Skeletal muscle satellite cell (primary cell): ENCODE data around the gene DNAAF2. TPM values are rescaled to one million over a fixed set of nuclear protein-coding genes. Genes with fewer than 3 reads are reported as not detected.
"Not testable (repeated sequence)": the region's sequence is repeated elsewhere in the genome, so short reads cannot be mapped to it uniquely, and the experiment has no call there.

Experiments used
- H3K27me3 ChIP-seq: 2 replicates; pipeline ENCODE4 v1.7.0; 2013; ENCODE audit warnings: low read length; ENCODE audit not compliant: control insufficient read depth, insufficient read depth
- H3K36me3 ChIP-seq: 2 replicates; pipeline ENCODE4 v1.7.0; 2013; ENCODE audit warnings: mild to moderate bottlenecking, control low read depth, low read length; ENCODE audit not compliant: insufficient read depth
- H3K4me1 ChIP-seq: 2 replicates; pipeline ENCODE4 v1.7.0; 2013; ENCODE audit warnings: low read length; ENCODE audit not compliant: control insufficient read depth, insufficient read depth
- H3K4me2 ChIP-seq: 2 replicates; pipeline ENCODE4 v1.7.0; 2013; ENCODE audit warnings: mild to moderate bottlenecking, low read length
- H3K4me3 ChIP-seq: 2 replicates; pipeline ENCODE4 v1.7.0; 2013; ENCODE audit warnings: low read length
- H3K9ac ChIP-seq: 2 replicates; pipeline ENCODE4 v1.7.0; 2013; ENCODE audit warnings: mild to moderate bottlenecking, low read depth, low read length, moderate library complexity
- H3K9me3 ChIP-seq: replicated peaks from 2 replicates; pipeline ENCODE4 v1.7.0; 2013; ENCODE audit warnings: mild to moderate bottlenecking, control low read depth, low read length
- total RNA-seq: library from RNA; depleted of rRNA; stranded (reverse); fragments of >200 nt; gene quantifications from 2 replicates; pipeline ENCODE4 v1.2.3, GENCODE V29; 2012; rRNA removed

The DNAAF2 gene
- total RNA-seq, result 12.7 and 13.2 TPM in 2 replicates

DNA sequence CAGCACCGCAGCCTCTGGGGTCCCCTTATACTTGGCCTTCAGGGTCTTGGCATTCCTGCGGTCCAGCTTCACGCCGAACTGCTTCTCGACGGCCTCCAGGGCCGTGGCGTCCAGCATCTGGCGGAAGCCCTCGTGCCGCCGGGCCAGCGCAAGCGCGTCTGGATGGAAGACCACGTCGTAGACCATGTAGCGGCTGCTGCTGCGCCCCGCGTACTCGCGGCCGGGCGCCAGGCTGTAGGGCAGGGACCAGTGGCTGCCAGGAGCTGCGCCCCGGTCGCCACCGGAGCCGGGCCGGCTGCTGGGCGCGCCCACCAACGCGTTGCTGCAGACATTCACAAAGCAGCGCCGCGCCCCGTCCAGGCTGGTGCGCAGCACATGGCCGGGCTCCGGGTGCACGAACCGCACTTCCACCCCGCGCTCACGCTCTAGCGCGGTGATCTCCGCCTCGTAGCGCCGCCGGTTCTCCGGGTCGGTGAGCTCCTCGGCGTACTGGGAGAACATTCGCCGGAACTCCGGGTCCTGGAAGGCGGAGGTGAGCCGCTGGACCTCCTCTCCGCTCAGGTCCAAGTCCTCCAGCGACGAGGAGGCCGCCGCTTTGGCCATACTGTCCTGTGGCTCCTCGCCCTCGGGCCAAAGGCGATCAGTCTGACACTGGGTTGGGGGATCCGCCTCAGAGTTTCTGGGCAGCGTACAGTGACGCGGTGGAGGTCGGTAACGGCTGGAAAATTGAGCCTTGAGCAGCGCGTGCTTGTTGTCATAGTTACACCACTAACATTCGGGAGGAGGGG, at the start of gene DNAAF2:
DNAAF2 (minus strand) TSS at position 698 of the 788 bp plus-strand sequence; CDS start at position 603, 95 bp downstream.
- H3K36me3 ChIP-seq, result peaks cover 24% of the 10 kb centered on the region
- no peaks in the 10 kb centered on the region for H3K9me3 ChIP-seq
- H3K9ac ChIP-seq, result peak within 1 kb of the TSS; percentile 90
- no peaks in the 10 kb centered on the region for H3K27me3 ChIP-seq
- H3K4me2 ChIP-seq, result peak within 1 kb of the TSS; percentile 90
- H3K4me1 ChIP-seq, result peaks cover 17% of the 10 kb centered on the region
- peak within 1 kb of the TSS; percentile 80 for H3K4me3 ChIP-seq

DNA sequence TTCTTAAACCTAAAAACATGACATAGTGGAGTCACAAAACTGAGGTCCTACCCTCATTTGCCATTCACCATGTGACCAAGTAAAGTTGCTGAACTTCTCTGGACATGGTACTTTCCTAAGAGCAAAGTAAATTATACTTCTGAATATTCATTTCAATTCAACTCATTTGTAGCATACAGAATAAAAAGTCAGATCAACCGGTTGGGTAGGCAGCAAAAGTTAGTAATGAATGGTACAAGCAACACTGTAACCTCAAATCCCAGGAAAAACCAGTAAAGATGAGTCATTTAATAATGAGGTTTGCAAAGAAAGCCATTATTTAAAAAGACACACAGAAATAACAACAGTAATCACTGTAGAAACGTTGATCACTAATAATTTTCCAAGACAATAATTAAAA, 44.2 kb upstream of the DNAAF2 start:
- peaks cover 4% of the 10 kb centered on the region for H3K36me3 ChIP-seq
- no peak overlapping the region for H3K9ac ChIP-seq
- H3K4me2 ChIP-seq, result peak overlapping the region; percentile 9
- H3K4me1 ChIP-seq, result peaks cover 9% of the 10 kb centered on the region
- no peaks in the 10 kb centered on the region for H3K9me3 ChIP-seq
- H3K27me3 ChIP-seq, result no peaks in the 10 kb centered on the region
- no peak overlapping the region for H3K4me3 ChIP-seq

DNA sequence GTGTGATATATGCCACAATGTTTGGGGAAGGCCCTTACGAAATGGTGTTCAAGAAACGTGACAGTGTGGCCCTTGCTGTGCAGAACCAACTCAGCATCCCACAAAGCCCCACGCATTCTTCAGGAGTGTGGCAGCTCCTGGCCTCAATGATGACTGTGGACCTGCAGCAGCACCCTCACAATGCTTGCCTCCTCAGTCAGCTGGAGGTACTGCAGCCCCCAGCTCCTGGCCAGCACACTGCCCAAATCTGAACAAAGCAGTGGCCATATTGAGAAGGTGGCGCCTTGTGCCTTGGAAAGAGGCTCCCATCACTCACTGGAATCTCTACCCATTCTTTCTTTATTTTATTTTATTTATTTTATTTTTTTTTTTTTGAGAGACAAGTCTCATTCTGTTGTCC, 42.6 kb upstream of the DNAAF2 start:
- H3K4me2 ChIP-seq, result no peak overlapping the region
- H3K9ac ChIP-seq, result no peak overlapping the region
- H3K36me3 ChIP-seq, result peaks cover 4% of the 10 kb centered on the region
- no peaks in the 10 kb centered on the region for H3K27me3 ChIP-seq
- no peaks in the 10 kb centered on the region for H3K9me3 ChIP-seq
- peaks cover 9% of the 10 kb centered on the region for H3K4me1 ChIP-seq
- H3K4me3 ChIP-seq, result no peak overlapping the region

GRCh38 chr14:49673586-49673985, 38.5 kb upstream of the DNAAF2 start:
- no peaks in the 10 kb centered on the region for H3K9me3 ChIP-seq
- no peaks in the 10 kb centered on the region for H3K4me1 ChIP-seq
- no peak overlapping the region for H3K9ac ChIP-seq
- H3K27me3 ChIP-seq, result no peaks in the 10 kb centered on the region
- no peak overlapping the region for H3K4me3 ChIP-seq
- H3K36me3 ChIP-seq, result peaks cover 4% of the 10 kb centered on the region
- no peak overlapping the region for H3K4me2 ChIP-seq

DNA sequence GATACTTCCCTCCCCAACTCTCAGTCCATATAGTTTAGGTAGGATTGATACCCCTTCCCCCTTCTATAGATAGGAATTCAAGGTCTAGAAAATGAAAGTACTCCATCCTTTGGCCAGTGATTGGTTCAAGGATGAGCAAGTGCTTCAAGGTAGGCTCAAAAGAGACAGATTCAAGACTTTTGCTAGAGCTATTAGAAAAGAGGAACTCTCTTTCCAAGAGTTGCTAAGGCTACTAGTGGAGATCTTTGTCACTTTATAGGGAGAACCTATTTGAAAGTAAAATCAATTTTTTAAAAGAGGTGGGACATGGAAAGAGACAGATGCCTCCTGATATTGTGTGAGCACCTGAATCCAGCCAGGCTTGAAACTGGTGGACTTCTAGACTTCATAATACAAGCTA, 35.4 kb upstream of the DNAAF2 start:
- Histone ChIP-seq H3K27me3 (no peaks in the 10 kb centered on the region), H3K4me2 (no peak overlapping the region), H3K4me1 (no peaks in the 10 kb centered on the region), H3K4me3 (no peak overlapping the region), H3K9me3 (no peaks in the 10 kb centered on the region), H3K36me3 (no peaks in the 10 kb centered on the region), H3K9ac (no peak overlapping the region)

GRCh38 chr14:49659526-49660455, 24.7 kb upstream of the DNAAF2 start:
- H3K27me3 ChIP-seq, result no peaks in the 10 kb centered on the region
- no peaks in the 10 kb centered on the region for H3K36me3 ChIP-seq
- no peak overlapping the region for H3K4me3 ChIP-seq
- H3K9ac ChIP-seq, result no peak overlapping the region
- no peaks in the 10 kb centered on the region for H3K9me3 ChIP-seq
- H3K4me2 ChIP-seq, result no peak overlapping the region
- H3K4me1 ChIP-seq, result peaks cover 7% of the 10 kb centered on the region

DNA sequence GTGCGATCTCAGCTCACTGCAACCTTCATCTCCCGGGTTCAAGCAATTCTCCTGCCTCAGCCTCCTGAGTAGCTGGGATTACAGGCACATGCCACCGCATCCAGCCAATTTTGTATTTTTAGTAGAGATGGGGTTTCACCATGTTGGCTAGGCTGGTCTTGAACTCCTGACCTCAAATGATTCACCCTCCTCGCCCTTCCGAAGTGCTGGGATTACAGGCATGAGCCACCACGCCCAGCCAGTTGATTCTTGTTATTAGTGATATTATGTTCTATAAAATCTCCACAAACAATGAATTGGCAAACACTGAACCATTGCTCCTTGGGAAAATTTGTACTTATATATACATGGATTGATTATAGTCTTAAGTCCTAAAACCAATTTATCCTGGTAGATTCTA, 22.5 kb upstream of the DNAAF2 start:
- not testable (repeated sequence) for H3K36me3 ChIP-seq, H3K4me2 ChIP-seq, H3K4me3 ChIP-seq, H3K9me3 ChIP-seq, H3K27me3 ChIP-seq, H3K4me1 ChIP-seq, H3K9ac ChIP-seq

DNA sequence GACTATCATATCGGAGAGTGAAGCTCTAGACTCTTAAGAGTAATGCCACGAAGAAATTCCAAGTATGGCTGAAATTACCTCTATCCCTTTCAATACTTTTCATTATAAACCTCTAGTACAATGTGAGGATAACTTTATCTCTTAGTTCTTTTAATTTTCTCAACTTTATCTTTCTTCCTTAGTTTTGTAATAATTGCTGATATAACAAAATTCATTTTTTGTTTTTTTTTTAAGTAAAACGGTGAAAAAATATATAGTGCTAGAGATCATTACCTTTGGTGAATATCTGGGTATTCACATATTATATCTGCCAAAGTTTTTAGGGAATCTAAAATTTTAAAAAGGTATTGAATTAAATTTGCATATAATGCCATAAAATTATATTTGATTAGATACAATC, 19.5 kb upstream of the DNAAF2 start:
- Histone ChIP-seq H3K9me3 (no peaks in the 10 kb centered on the region), H3K9ac (no peak overlapping the region), H3K36me3 (no peaks in the 10 kb centered on the region), H3K4me2 (no peak overlapping the region), H3K4me3 (no peak overlapping the region), H3K4me1 (peaks cover 7% of the 10 kb centered on the region), H3K27me3 (no peaks in the 10 kb centered on the region)

DNA sequence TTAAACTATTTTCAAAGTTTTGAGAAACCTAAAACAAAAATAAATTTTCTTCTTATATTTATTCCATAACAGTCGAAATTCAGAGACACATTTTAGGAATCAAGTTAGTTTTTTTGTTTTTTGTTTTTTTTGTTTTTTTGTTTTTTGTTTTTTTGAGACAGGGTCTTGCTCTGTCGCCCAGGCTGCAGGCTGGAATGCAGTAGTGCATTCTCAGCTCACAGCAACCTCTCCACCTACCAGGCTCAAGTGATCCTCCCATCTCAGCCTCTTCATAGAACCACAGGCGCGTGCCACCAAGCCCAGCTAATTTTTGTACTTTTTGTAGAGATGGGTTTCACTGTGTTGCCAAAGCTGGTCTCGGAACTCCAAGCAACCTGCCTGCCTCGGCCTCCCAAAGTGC, 18.5 kb upstream of the DNAAF2 start:
- H3K9me3 ChIP-seq, result no peaks in the 10 kb centered on the region
- H3K27me3 ChIP-seq, result no peaks in the 10 kb centered on the region
- no peak overlapping the region for H3K4me3 ChIP-seq
- no peaks in the 10 kb centered on the region for H3K36me3 ChIP-seq
- peaks cover 7% of the 10 kb centered on the region for H3K4me1 ChIP-seq
- no peak overlapping the region for H3K9ac ChIP-seq
- no peak overlapping the region for H3K4me2 ChIP-seq

- no peaks in the 10 kb centered on the region for H3K4me1 ChIP-seq
- no peaks in the 10 kb centered on the region for H3K9me3 ChIP-seq
- H3K9ac ChIP-seq, result no peak overlapping the region
- peaks cover 22% of the 10 kb centered on the region for H3K36me3 ChIP-seq
- no peaks in the 10 kb centered on the region for H3K27me3 ChIP-seq
- no peak overlapping the region for H3K4me3 ChIP-seq
- no peak overlapping the region for H3K4me2 ChIP-seq
Observed at GRCh38 chr14:49642163-49642562, 7.1 kb upstream of the DNAAF2 start.

- peaks cover 24% of the 10 kb centered on the region for H3K36me3 ChIP-seq
- no peak overlapping the region for H3K4me2 ChIP-seq
- H3K9me3 ChIP-seq, result no peaks in the 10 kb centered on the region
- H3K4me3 ChIP-seq, result no peak overlapping the region
- H3K9ac ChIP-seq, result no peak overlapping the region
- H3K4me1 ChIP-seq, result no peaks in the 10 kb centered on the region
- H3K27me3 ChIP-seq, result no peaks in the 10 kb centered on the region
Observed at GRCh38 chr14:49641697-49642129, 6.7 kb upstream of the DNAAF2 start.
